PC-3 (cell line): ENCODE measurements around the gene RXRA. TPM values are rescaled to one million over a fixed set of nuclear protein-coding genes. Genes with fewer than 3 reads are reported as not detected.

Experiments used
- ATAC-seq: fragments of 200-7000 bp; cut with Tn5 transposase; 2 replicates; pipeline ENCODE4 v1.9.1; 2020; ENCODE audit warnings: mild to moderate bottlenecking, moderate library complexity
- BruUV-seq: library from RNA; stranded (reverse); fragments of 400-500 nt; replicated peaks from 2 replicates; lab custom pipeline; 2021; lab: Mats Ljungman, UMichigan
- CTCF ChIA-PET: fragments of 300-600 bp; sonication (Branson Sonifier 250); formaldehyde crosslinking; loops from one replicate; lab custom pipeline; 2022; ENCODE audit warnings: antibody characterized with exemption; lab: Charles Lee
- POLR2A ChIA-PET: fragments of 300-600 bp; sonication (Branson Sonifier 250); formaldehyde crosslinking; loops from one replicate; lab custom pipeline; 2022; ENCODE audit warnings: antibody characterized with exemption; ENCODE audit not compliant: unreplicated experiment; lab: Charles Lee
- DNase-seq: peaks from one replicate; pipeline ENCODE4 v3.0.0-alpha.2; 2015
- H2AFZ ChIP-seq: fragments of 300-600 bp; sonication (generic); 2 replicates; pipeline ENCODE4 v1.6.0; 2016; ENCODE audit warnings: antibody characterized with exemption, low read length
- H3F3A ChIP-seq: fragments of 300-600 bp; sonication (generic); one replicate; pipeline ENCODE4 v1.6.0; 2017; ENCODE audit warnings: antibody characterized with exemption, low read length, control low read depth, mild to moderate bottlenecking; ENCODE audit not compliant: unreplicated experiment
- H3K27ac ChIP-seq: fragments of 300-600 bp; sonication (generic); 2 replicates; pipeline ENCODE4 v1.5.1; 2016; ENCODE audit warnings: mild to moderate bottlenecking, low read length
- H3K27me3 ChIP-seq: fragments of 300-600 bp; sonication (generic); 2 replicates; pipeline ENCODE4 v1.6.1; 2016; ENCODE audit warnings: low read length, mixed read lengths
- H3K36me3 ChIP-seq: fragments of 300-600 bp; sonication (generic); 2 replicates; pipeline ENCODE4 v1.6.1; 2016; ENCODE audit warnings: low read depth, mixed run types, low read length, mixed read lengths
- H3K4me1 ChIP-seq: fragments of 300-600 bp; sonication (generic); 2 replicates; pipeline ENCODE4 v1.5.1; 2016; ENCODE audit warnings: low read length; ENCODE audit not compliant: insufficient read depth
- H3K4me2 ChIP-seq: fragments of 300-600 bp; sonication (generic); 2 replicates; pipeline ENCODE4 v1.6.0; 2016; ENCODE audit warnings: low read length
- H3K4me3 ChIP-seq: fragments of 300-600 bp; sonication (generic); 2 replicates; pipeline ENCODE4 v1.5.1; 2016; ENCODE audit warnings: mild to moderate bottlenecking, low read length, mixed read lengths
- H3K79me2 ChIP-seq: fragments of 300-600 bp; sonication (generic); 2 replicates; pipeline ENCODE4 v1.6.1; 2017; ENCODE audit warnings: low read length, mixed read lengths
- H3K9ac ChIP-seq: fragments of 300-600 bp; sonication (generic); 2 replicates; pipeline ENCODE4 v1.6.0; 2016; ENCODE audit warnings: mild to moderate bottlenecking, low read length
- H3K9me2 ChIP-seq: fragments of 300-600 bp; sonication (generic); replicated peaks from 2 replicates; pipeline ENCODE4 v1.6.1; 2016; ENCODE audit warnings: mixed run types, low read length, mixed read lengths
- H3K9me3 ChIP-seq: fragments of 300-600 bp; sonication (generic); 2 replicates; pipeline ENCODE4 v1.6.1; 2016; ENCODE audit warnings: low read length, mixed read lengths
- H4K20me1 ChIP-seq: fragments of 300-600 bp; sonication (generic); 2 replicates; pipeline ENCODE4 v1.6.1; 2016; ENCODE audit warnings: low read length, mixed read lengths
- CTCF ChIP-seq: fragments of 300-600 bp; sonication (generic); conservative IDR thresholded peaks from 2 replicates; pipeline ENCODE4 v1.5.1; 2017; ENCODE audit warnings: antibody characterized with exemption, low read depth, mild to moderate bottlenecking, low read length
- EZH2 ChIP-seq: fragments of 300-600 bp; sonication (generic); IDR thresholded peaks from one replicate; pipeline ENCODE4 v1.6.1; 2017; ENCODE audit warnings: antibody characterized with exemption, mild to moderate bottlenecking, low read length; ENCODE audit not compliant: unreplicated experiment
- EZH2phosphoT487 ChIP-seq: fragments of 300-600 bp; sonication (generic); IDR thresholded peaks from 2 replicates; pipeline ENCODE4 v1.6.1; 2018; ENCODE audit warnings: mild to moderate bottlenecking, antibody characterized with exemption, low read length, borderline replicate concordance
- intact Hi-C: fragments of 100-400 bp; cut with micrococcal nuclease; formaldehyde crosslinking; loops from 2 replicates; pipeline ENCODE4 v1.9.0; 2023
- total RNA-seq: library from RNA; depleted of rRNA; stranded (reverse); fragments of >200 nt; gene quantifications from 2 replicates; pipeline ENCODE4 v1.2.3, GENCODE V29; 2014

Gene RXRA
- total RNA-seq, 1 experiment from 2014 or later = 17.5 TPM

- BruUV-seq = no TSS peak
- H2AFZ ChIP-seq = no peak overlapping the region
- no peak overlapping the region for H3K27ac ChIP-seq
- H3K9me3 ChIP-seq = no peaks in the 10 kb centered on the region
- H3F3A ChIP-seq = no peaks in the 10 kb centered on the region
- H3K4me2 ChIP-seq = no peak overlapping the region
- H3K27me3 ChIP-seq = no peaks in the 10 kb centered on the region
- intact Hi-C loops = no loop called here
- H3K4me1 ChIP-seq = peaks cover 44% of the 10 kb centered on the region
- DNase-seq (no peak), ATAC-seq (no peak)
- H3K9ac ChIP-seq = no peak overlapping the region
- TF ChIP-seq EZH2phosphoT487 = no peak
- TF ChIP-seq CTCF = no peak
- TF ChIP-seq EZH2 = no peak
- ChIA-PET POLR2A (no interaction called here), CTCF (no interaction called here)
- peaks cover 81% of the 10 kb centered on the region for H3K79me2 ChIP-seq
- no peaks in the 10 kb centered on the region; the same call in 1 of the 2 replicates for H3K36me3 ChIP-seq
- H3K9me2 ChIP-seq = no peaks in the 10 kb centered on the region
- no peaks in the 10 kb centered on the region for H4K20me1 ChIP-seq
- H3K4me3 ChIP-seq = no peak overlapping the region
These were observed 56.9 kb downstream of the RXRA start for GRCh38 chr9:134383148-134383547.

- Histone ChIP-seq H3K9me3 (no peaks in the 10 kb centered on the region), H3K4me1 (peaks cover 26% of the 10 kb centered on the region), H3K4me2 (peak overlapping the region; percentile 37; the same call in 1 of the 2 replicates), H3K9me2 (no peaks in the 10 kb centered on the region), H2AFZ (no peak overlapping the region), H3K27me3 (no peaks in the 10 kb centered on the region), H3K9ac (peak overlapping the region; percentile 49), H3K79me2 (peaks cover 82% of the 10 kb centered on the region), H3F3A (no peaks in the 10 kb centered on the region), H4K20me1 (no peaks in the 10 kb centered on the region), H3K4me3 (no peak overlapping the region), H3K27ac (peak overlapping the region; percentile 70), H3K36me3 (no peaks in the 10 kb centered on the region; the same call in 1 of the 2 replicates)
- ChIA-PET CTCF (interaction anchor here (1.2 kb wide), 1 partner anchor 215 kb away, joined by 6 read pairs; no protein-coding TSS in a partner anchor), POLR2A (no interaction called here)
- peak; percentile 84 for ATAC-seq
- intact Hi-C loops = no loop called here
- no TSS peak for BruUV-seq
- no peak for TF ChIP-seq EZH2
- no peak for TF ChIP-seq CTCF
- no peak for TF ChIP-seq EZH2phosphoT487
- peak; percentile 56 for DNase-seq
These were observed 58.7 kb downstream of the RXRA start for GRCh38 chr9:134384811-134385479.

GRCh38 chr9:134385915-134386314 lies 59.7 kb downstream of the RXRA start:
- no peak for DNase-seq
- Histone ChIP-seq H3K79me2 (peaks cover 74% of the 10 kb centered on the region), H3K9ac (no peak overlapping the region), H3F3A (no peaks in the 10 kb centered on the region), H3K27me3 (no peaks in the 10 kb centered on the region), H3K36me3 (no peaks in the 10 kb centered on the region; the same call in 1 of the 2 replicates), H3K4me1 (peaks cover 16% of the 10 kb centered on the region), H4K20me1 (no peaks in the 10 kb centered on the region), H3K27ac (no peak overlapping the region), H3K9me3 (no peaks in the 10 kb centered on the region), H2AFZ (no peak overlapping the region), H3K4me2 (no peak overlapping the region), H3K4me3 (no peak overlapping the region), H3K9me2 (no peaks in the 10 kb centered on the region)
- TF ChIP-seq EZH2 (no peak), EZH2phosphoT487 (no peak), CTCF (no peak)
- ATAC-seq = no peak
- ChIA-PET POLR2A (no interaction called here), CTCF (no interaction called here)
- intact Hi-C loops = no loop called here
- no TSS peak for BruUV-seq
